Activated T-helper 1 cell treated with anti-CD3 and anti-CD28 coated beads, Interleukin-12 subunit alpha, Interleukin-12 subunit beta, Interleukin-2, Interleukin-4 antibody, amounts not matched to agents 30 ng/mL and 10 ng/mL and 1 ng/mL, durations not matched to agents 14 hours and 24 hours and 36 hours (primary cell): ENCODE measurements around the gene FAM53A. TPM values are rescaled to one million over a fixed set of nuclear protein-coding genes. Genes with fewer than 3 reads are reported as not detected.

Experiments used
- DNase-seq: peaks from one replicate; pipeline ENCODE4 v3.0.0; 2021; ENCODE audit warnings: low spot score
- H3K27ac Mint-ChIP-seq: one replicate; pipeline ENCODE4 v1.8.0; 2021; ENCODE audit warnings: mild to moderate bottlenecking, mixed read lengths
- H3K27me3 Mint-ChIP-seq: one replicate; pipeline ENCODE4 v1.8.0; 2022; ENCODE audit warnings: mild to moderate bottlenecking, moderate library complexity, mixed read lengths; ENCODE audit not compliant: insufficient read depth
- H3K36me3 Mint-ChIP-seq: one replicate; pipeline ENCODE4 v1.8.0; 2021; ENCODE audit warnings: low read depth, mixed read lengths
- H3K4me1 Mint-ChIP-seq: one replicate; pipeline ENCODE4 v1.8.0; 2021; ENCODE audit warnings: low read depth, mixed read lengths
- H3K4me3 Mint-ChIP-seq: one replicate; pipeline ENCODE4 v1.8.0; 2021; ENCODE audit warnings: mild to moderate bottlenecking, moderate library complexity, mixed read lengths
- H3K9me3 Mint-ChIP-seq: one replicate; pipeline ENCODE4 v1.8.0; 2021; ENCODE audit warnings: mixed read lengths
- intact Hi-C: fragments of 100-400 bp; cut with micrococcal nuclease; formaldehyde crosslinking; loops from one replicate; pipeline ENCODE4 v1.15.1; 2024
- total RNA-seq: library from RNA; stranded (reverse); gene quantifications from 2 replicates; pipeline ENCODE4 v1.2.3, GENCODE V29; 2022

The FAM53A gene, protein sequence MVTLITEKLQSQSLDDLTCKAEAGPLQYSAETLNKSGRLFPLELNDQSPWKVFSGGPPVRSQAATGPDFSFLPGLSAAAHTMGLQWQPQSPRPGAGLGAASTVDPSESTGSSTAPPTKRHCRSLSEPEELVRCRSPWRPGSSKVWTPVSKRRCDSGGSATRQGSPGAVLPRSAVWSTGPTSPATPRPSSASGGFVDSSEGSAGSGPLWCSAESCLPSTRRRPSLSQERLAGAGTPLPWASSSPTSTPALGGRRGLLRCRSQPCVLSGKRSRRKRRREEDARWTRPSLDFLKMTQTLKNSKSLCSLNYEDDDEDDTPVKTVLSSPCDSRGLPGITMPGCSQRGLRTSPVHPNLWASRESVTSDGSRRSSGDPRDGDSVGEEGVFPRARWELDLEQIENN
- 2.5 and 5.5 TPM in 2 replicates for total RNA-seq

DNA sequence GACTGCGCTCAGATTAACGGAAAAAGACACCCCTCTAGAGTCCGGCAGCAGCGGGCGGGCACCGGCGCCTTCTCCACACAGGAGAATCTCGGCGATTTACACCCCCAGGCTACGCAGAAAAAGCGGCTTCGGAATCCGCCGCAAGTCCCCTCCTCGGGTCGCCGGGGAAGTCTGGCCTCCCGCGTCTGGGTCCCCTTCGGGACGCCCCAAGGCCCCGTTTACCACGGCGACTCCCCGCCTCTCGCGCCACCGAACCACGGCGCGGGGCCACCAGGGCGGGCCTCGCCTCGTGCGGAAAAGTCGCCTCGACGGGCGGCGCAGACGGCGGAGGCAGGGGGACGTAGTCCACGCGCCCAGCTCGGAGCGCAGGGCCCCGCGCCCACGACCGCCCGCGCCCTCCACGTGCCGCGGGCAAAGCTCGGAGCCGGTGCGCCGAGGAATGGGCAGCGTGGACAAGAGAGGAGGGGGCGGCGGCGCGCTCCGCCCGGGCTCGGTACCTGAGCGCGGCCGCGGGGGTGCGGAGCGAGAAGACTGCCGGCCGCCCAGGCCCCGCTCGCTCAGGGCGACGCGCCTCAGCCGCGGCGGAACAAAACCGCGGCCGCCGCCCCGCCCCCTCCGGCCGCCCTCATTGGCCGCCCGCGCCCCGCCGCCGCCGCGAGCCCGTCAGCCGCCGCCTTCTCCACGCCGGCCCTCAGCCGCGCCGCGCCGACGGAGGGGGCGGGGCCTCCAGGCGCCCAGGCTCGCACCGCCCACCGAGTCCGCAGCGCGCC is at the start of gene FAM53A:
FAM53A (minus strand) TSS at position 578 of the 770 bp plus-strand sequence. CDS start 15,572 bp downstream, outside the sequence.
- intact Hi-C loops: loop anchor here (1.0 to 10.0 kb wide), 9 partner anchors 28 to 1388 kb away; partner anchors contain the start of genes HAUS3, HTT, HTT-AS and NSD2
- peak within 1 kb of the TSS; percentile 90 for H3K27ac Mint-ChIP-seq
- H3K36me3 Mint-ChIP-seq: peaks cover 8% of the 10 kb centered on the region
- DNase-seq: peak; percentile 93
- H3K4me3 Mint-ChIP-seq: peak within 1 kb of the TSS; percentile 87
- peaks cover 12% of the 10 kb centered on the region for H3K4me1 Mint-ChIP-seq
- H3K9me3 Mint-ChIP-seq: no peaks in the 10 kb centered on the region
- peaks cover 2% of the 10 kb centered on the region for H3K27me3 Mint-ChIP-seq

DNA sequence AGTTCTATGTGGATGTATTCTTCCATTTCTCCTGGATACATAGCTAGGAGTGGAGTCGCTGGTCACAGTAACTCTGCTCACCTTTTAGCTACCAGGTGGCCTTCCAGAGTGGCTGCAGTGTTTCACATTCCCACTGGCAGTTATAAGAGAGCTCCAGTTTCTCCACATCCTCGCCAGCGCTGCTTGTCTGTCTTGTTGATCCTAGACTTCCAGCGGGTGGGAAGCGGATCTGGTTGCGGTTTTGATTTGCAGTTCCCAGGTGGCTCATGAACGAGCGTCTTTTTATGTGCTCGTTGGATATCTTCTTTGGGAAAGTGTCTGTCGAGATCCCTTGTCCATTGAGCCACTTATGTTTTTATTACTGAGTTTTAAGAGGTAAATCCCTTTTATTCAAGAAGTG is 48.8 kb upstream of the FAM53A start:
- no peak for DNase-seq
- Mint-ChIP-seq H3K36me3 (peaks cover 60% of the 10 kb centered on the region), H3K4me1 (peaks cover 9% of the 10 kb centered on the region), H3K27ac (no peak overlapping the region), H3K27me3 (no peaks in the 10 kb centered on the region), H3K9me3 (no peaks in the 10 kb centered on the region), H3K4me3 (no peak overlapping the region)
- intact Hi-C loops: no loop called here

GRCh38 chr4:1731180-1731579 is 47.1 kb upstream of the FAM53A start:
- peaks cover 15% of the 10 kb centered on the region for H3K4me1 Mint-ChIP-seq
- intact Hi-C loops: no loop called here
- H3K27me3 Mint-ChIP-seq: no peaks in the 10 kb centered on the region
- H3K9me3 Mint-ChIP-seq: no peaks in the 10 kb centered on the region
- H3K4me3 Mint-ChIP-seq: no peak overlapping the region
- peaks cover 53% of the 10 kb centered on the region for H3K36me3 Mint-ChIP-seq
- DNase-seq: no peak
- H3K27ac Mint-ChIP-seq: peak overlapping the region; percentile 48

DNA sequence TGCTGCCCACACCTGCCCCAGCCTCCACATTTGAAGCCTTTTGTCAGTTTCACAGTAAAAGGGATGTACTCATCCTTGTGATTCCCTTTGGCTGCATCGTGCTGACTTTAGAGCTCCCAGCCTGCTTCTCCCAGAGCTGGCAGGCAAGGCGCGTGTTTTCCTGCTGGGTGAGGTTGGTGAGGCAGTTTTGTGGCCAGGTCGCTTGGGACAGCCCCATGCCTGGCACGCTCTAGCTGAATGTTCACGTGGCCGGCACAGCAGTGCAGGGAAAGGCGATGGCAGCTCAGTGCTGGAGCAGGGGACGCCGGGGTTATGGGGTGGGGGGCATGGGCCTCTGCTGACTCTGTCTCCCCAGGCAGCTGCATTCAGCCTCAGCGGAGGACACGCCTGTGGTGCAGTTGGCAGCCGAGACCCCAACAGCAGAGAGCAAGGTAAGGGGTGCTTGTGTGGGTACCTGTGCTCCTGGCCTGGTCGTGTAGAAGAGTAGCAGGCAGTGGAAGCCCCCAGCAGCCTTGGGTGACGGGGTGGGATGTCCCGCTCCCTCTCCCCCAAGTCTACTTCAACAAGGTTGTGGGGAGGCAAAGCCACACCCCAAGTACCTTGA is 46.5 kb upstream of the FAM53A start:
- Mint-ChIP-seq H3K4me1 (peaks cover 18% of the 10 kb centered on the region), H3K27ac (peak overlapping the region; percentile 48), H3K9me3 (no peaks in the 10 kb centered on the region), H3K27me3 (no peaks in the 10 kb centered on the region), H3K36me3 (peaks cover 51% of the 10 kb centered on the region), H3K4me3 (no peak overlapping the region)
- intact Hi-C loops: no loop called here
- DNase-seq: no peak

- peaks cover 34% of the 10 kb centered on the region for H3K4me1 Mint-ChIP-seq
Measured at GRCh38 chr4:1728061-1728980, 44.2 kb upstream of the FAM53A start.

DNA sequence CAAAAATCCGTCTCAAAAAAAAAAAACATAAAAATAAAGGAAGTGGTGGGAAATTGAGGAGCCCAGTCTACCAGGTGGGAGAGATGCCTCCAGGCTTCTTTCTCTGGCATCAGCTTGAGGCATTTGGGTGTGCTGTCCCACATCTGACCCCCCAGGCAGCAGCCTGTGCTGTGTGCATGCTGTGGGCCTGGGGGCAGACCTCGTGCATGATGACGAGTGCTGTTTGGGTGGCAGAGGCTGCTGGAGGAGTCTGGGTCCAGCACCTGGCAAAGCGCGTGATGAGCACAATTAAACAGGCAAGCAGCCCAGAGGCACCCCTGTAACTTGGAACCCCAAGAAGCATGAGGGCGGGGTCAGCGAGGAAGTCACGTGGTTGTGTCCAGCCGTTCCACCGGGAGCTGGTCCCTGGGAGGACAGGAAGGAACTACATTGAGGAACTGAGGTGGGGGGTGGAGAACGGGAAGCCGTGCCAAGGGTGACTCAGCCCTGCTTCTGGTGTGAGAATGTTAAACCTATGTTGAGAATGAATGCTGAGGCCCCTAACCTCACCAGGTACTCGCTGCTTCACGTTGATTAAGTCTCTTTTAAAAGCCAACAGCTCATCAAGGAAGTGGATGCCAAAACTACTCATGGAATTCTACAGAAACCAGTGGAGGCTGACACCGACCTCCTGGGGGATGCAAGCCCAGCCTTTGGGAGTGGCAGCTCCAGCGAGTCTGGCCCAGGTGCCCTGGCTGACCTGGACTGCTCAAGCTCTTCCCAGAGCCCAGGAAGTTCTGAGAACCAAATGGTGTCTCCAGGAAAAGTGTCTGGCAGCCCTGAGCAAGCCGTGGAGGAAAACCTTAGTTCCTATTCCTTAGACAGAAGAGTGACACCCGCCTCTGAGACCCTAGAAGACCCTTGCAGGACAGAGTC is 43.3 kb upstream of the FAM53A start:
- H3K27me3 Mint-ChIP-seq: no peaks in the 10 kb centered on the region
- no peak for DNase-seq
- intact Hi-C loops: loop anchor here (2.0 to 5.0 kb wide), 2 partner anchors 15 to 100 kb away; partner anchors contain the start of gene SLBP
- no peaks in the 10 kb centered on the region for H3K9me3 Mint-ChIP-seq
- peaks cover 49% of the 10 kb centered on the region for H3K36me3 Mint-ChIP-seq
- H3K4me3 Mint-ChIP-seq: no peak overlapping the region
- peaks cover 43% of the 10 kb centered on the region for H3K4me1 Mint-ChIP-seq
- no peak overlapping the region for H3K27ac Mint-ChIP-seq

More at GRCh38 chr4:1728061-1728980, 44.2 kb upstream of the FAM53A start:
- Mint-ChIP-seq H3K9me3 (no peaks in the 10 kb centered on the region), H3K27ac (no peak overlapping the region), H3K36me3 (peaks cover 52% of the 10 kb centered on the region), H3K4me3 (no peak overlapping the region), H3K27me3 (no peaks in the 10 kb centered on the region)
- intact Hi-C loops: loop anchor here (5.0 kb wide), 1 partner anchor 101 kb away; no protein-coding TSS in a partner anchor
- DNase-seq: no peak

- peak overlapping the region; percentile 10 for H3K4me3 Mint-ChIP-seq
- H3K27ac Mint-ChIP-seq: peak overlapping the region; percentile 37
- intact Hi-C loops: loop anchor here (1.0 to 5.0 kb wide), 4 partner anchors 14 to 99 kb away; partner anchors contain the start of gene SLBP
- H3K27me3 Mint-ChIP-seq: no peaks in the 10 kb centered on the region
- H3K4me1 Mint-ChIP-seq: peaks cover 47% of the 10 kb centered on the region
- no peaks in the 10 kb centered on the region for H3K9me3 Mint-ChIP-seq
- H3K36me3 Mint-ChIP-seq: peaks cover 48% of the 10 kb centered on the region
- peak; percentile 80 for DNase-seq
Measured at GRCh38 chr4:1726146-1726934, 42.2 kb upstream of the FAM53A start.

DNA sequence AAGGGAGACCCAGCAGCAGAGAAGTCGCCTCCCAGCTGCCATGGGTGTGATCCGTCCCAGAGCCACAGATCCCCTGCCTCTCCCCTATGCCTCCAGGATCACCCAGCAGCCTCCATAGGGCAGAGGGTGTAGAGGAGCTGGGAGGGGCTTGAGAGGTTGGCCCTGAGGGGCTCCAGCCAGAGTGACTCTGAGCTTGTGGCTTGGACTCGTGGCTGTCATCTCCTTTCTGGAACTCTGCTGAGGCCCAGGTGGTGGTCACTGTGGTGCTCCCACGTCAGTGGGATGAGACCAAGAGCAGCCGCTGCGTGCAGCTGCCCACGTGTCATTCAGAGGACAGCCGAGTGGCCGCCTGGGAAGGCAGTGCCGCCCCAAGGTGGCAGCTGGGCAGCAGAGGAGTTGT is 41.4 kb upstream of the FAM53A start:
- no peak for DNase-seq
- peak overlapping the region; percentile 36 for H3K27ac Mint-ChIP-seq

DNA sequence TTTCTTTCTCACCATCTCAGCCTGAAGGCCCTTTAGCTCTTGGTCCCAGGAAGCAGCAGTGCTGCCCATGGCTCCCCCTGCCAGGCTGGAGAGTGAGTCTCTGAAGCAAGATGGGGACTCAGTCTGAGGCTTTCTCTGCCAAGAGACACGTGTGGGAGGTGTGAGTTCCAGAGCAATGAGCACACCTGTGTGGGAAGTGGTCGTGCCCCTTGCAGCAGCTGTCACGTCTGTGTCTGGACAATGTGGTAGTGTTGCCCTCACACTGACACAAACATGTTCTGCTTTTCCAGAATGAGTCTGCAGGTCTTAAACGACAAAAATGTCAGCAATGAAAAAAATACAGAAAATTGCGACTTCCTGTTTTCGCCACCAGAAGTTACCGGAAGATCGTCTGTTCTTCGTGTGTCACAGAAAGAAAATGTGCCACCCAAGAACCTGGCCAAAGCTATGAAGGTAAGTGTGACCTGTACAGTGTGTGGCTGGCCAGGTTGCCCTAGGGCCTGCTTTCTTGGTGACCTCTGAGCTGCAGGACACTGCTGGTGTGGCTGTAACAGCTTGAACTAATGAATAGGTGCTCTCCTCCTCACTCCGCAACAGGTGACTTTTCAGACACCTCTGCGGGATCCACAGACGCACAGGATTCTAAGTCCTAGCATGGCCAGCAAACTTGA is 39.2 kb upstream of the FAM53A start:
- H3K4me3 Mint-ChIP-seq: peak overlapping the region; percentile 94
- peak; percentile 34 for DNase-seq
- H3K4me1 Mint-ChIP-seq: peaks cover 51% of the 10 kb centered on the region
- H3K27ac Mint-ChIP-seq: peak overlapping the region; percentile 97
- intact Hi-C loops: loop anchor here (2.0 to 5.0 kb wide), 5 partner anchors 141 to 1354 kb away; partner anchors contain the start of genes MAEA, NELFA and RNF4
- peaks cover 42% of the 10 kb centered on the region for H3K36me3 Mint-ChIP-seq
- H3K9me3 Mint-ChIP-seq: no peaks in the 10 kb centered on the region
- no peaks in the 10 kb centered on the region for H3K27me3 Mint-ChIP-seq

More for the DNA sequence above, 41.4 kb upstream of the FAM53A start:
- Mint-ChIP-seq H3K4me3 (peak overlapping the region; percentile 23), H3K36me3 (peaks cover 45% of the 10 kb centered on the region), H3K27me3 (no peaks in the 10 kb centered on the region), H3K9me3 (no peaks in the 10 kb centered on the region), H3K4me1 (peaks cover 47% of the 10 kb centered on the region)
- intact Hi-C loops: loop anchor here (5.0 kb wide), 1 partner anchor 98 kb away; no protein-coding TSS in a partner anchor

DNA sequence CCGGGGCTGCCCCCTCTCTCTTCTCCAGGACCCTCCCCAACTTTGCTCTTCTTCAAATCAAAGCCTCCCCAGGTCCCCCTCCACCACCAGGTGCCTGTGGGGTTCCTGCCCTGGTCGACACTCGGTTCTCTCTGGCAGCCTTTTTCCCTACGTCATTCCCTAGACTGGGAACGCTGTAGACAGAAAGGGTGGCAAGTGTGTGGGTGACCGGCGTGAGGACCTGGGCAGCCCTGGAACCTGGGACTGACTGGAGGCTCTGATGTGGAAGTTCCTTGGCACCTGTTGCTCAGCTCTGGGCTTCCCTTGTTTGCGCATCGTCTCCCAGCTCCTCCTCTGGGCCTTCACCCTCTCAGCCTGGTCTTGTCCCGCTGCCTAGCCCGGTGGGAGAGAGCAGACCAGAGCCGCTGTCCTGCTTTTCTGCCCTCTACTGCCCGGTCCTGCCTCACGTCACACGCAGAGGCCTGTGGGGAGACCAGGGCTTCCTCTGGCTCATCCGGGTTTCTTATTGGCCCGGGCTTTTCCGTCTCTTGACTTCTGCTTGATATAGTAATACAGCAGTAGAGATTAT is 38.5 kb upstream of the FAM53A start:
- peak overlapping the region; percentile 94 for H3K4me3 Mint-ChIP-seq
- H3K36me3 Mint-ChIP-seq: peaks cover 41% of the 10 kb centered on the region
- intact Hi-C loops: loop anchor here (2.0 to 5.0 kb wide), 5 partner anchors 140 to 1355 kb away; partner anchors contain the start of genes MAEA, NELFA and RNF4
- peak overlapping the region; percentile 97 for H3K27ac Mint-ChIP-seq
- no peaks in the 10 kb centered on the region for H3K9me3 Mint-ChIP-seq
- no peak for DNase-seq
- H3K4me1 Mint-ChIP-seq: peaks cover 51% of the 10 kb centered on the region
- no peaks in the 10 kb centered on the region for H3K27me3 Mint-ChIP-seq
